ENCODE data around the gene ASCC2. TPM values are rescaled to one million over a fixed set of nuclear protein-coding genes. Genes with fewer than 3 reads are reported as not detected.

ASCC2 gene
- total RNA-seq, 1 experiment from 2014 or later = 43.3 TPM

- H3F3A ChIP-seq (ENCODE audit: insufficient read depth, low read depth) = no peaks in the 10 kb centered on the region; the same call in none of the 2 replicates
- H3K27ac ChIP-seq = no peak overlapping the region
- intact Hi-C loops (cut with micrococcal nuclease; ENCODE audit: unreplicated experiment) = no loop called here
- no peak for DNase-seq
- H3K9me2 ChIP-seq (ENCODE audit: insufficient read depth) = no peaks in the 10 kb centered on the region
- H3K9me3 ChIP-seq (ENCODE audit: insufficient read depth, low read depth) = no peaks in the 10 kb centered on the region
- no peak overlapping the region for H3K4me2 ChIP-seq
- no peaks in the 10 kb centered on the region for H3K79me2 ChIP-seq (ENCODE audit: low read depth)
- H3K4me3 ChIP-seq = no peak overlapping the region
- no peak for TF ChIP-seq EZH2 (IDR thresholded peaks at IDR 0.05; ENCODE audit: low read depth)
- TF ChIP-seq, protein P1, sequence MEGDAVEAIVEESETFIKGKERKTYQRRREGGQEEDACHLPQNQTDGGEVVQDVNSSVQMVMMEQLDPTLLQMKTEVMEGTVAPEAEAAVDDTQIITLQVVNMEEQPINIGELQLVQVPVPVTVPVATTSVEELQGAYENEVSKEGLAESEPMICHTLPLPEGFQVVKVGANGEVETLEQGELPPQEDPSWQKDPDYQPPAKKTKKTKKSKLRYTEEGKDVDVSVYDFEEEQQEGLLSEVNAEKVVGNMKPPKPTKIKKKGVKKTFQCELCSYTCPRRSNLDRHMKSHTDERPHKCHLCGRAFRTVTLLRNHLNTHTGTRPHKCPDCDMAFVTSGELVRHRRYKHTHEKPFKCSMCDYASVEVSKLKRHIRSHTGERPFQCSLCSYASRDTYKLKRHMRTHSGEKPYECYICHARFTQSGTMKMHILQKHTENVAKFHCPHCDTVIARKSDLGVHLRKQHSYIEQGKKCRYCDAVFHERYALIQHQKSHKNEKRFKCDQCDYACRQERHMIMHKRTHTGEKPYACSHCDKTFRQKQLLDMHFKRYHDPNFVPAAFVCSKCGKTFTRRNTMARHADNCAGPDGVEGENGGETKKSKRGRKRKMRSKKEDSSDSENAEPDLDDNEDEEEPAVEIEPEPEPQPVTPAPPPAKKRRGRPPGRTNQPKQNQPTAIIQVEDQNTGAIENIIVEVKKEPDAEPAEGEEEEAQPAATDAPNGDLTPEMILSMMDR (conservative IDR thresholded peaks at IDR 0.05) = no peak
- BruUV-seq (replicated peaks) = no TSS peak
- ChIA-PET CTCF (no interaction called here), POLR2A (ENCODE audit: unreplicated experiment) (no interaction called here)
- H3K27me3 ChIP-seq (ENCODE audit: insufficient read depth, low read depth) = no peaks in the 10 kb centered on the region
- no peaks in the 10 kb centered on the region for H3K4me1 ChIP-seq (replicated peaks; ENCODE audit: insufficient read depth)
- H2AFZ ChIP-seq = no peak overlapping the region
- no peaks in the 10 kb centered on the region for H4K20me1 ChIP-seq (ENCODE audit: insufficient read depth)
- no peaks in the 10 kb centered on the region for H3K36me3 ChIP-seq (ENCODE audit: low read depth)
Observed at GRCh38 chr22:29871684-29872083, 33.6 kb upstream of the ASCC2 start.

- Histone ChIP-seq H3K36me3 (ENCODE audit: low read depth) (no peaks in the 10 kb centered on the region), H3K4me1 (replicated peaks; ENCODE audit: insufficient read depth) (no peaks in the 10 kb centered on the region), H3K27me3 (ENCODE audit: insufficient read depth, low read depth) (no peaks in the 10 kb centered on the region), H4K20me1 (ENCODE audit: insufficient read depth) (no peaks in the 10 kb centered on the region), H3K9me3 (ENCODE audit: insufficient read depth, low read depth) (no peaks in the 10 kb centered on the region), H3K9me2 (ENCODE audit: insufficient read depth) (no peaks in the 10 kb centered on the region), H3K4me2 (no peak overlapping the region), H3F3A (ENCODE audit: insufficient read depth, low read depth) (no peaks in the 10 kb centered on the region; the same call in none of the 2 replicates), H2AFZ (no peak overlapping the region), H3K27ac (no peak overlapping the region), H3K79me2 (ENCODE audit: low read depth) (no peaks in the 10 kb centered on the region), H3K4me3 (no peak overlapping the region)
- ChIA-PET CTCF (no interaction called here), POLR2A (ENCODE audit: unreplicated experiment) (no interaction called here)
- DNase-seq = no peak
- intact Hi-C loops (cut with micrococcal nuclease; ENCODE audit: unreplicated experiment) = no loop called here
- TF ChIP-seq EZH2 (IDR thresholded peaks at IDR 0.05; ENCODE audit: low read depth) = no peak
- TF ChIP-seq, protein P1 (conservative IDR thresholded peaks at IDR 0.05) = no peak
- BruUV-seq (replicated peaks) = no TSS peak
Observed at GRCh38 chr22:29870574-29870973, 32.5 kb upstream of the ASCC2 start.

GRCh38 chr22:29867851-29868250 lies 29.8 kb upstream of the ASCC2 start:
- ChIA-PET CTCF (no interaction called here), POLR2A (ENCODE audit: unreplicated experiment) (no interaction called here)

More at GRCh38 chr22:29867851-29868250, 29.8 kb upstream of the ASCC2 start:
- no peaks in the 10 kb centered on the region for H3K4me1 ChIP-seq (replicated peaks; ENCODE audit: insufficient read depth)
- no peak overlapping the region for H3K27ac ChIP-seq
- no peaks in the 10 kb centered on the region for H4K20me1 ChIP-seq (ENCODE audit: insufficient read depth)
- no peaks in the 10 kb centered on the region for H3K36me3 ChIP-seq (ENCODE audit: low read depth)
- TF ChIP-seq EZH2 (IDR thresholded peaks at IDR 0.05; ENCODE audit: low read depth) = no peak
- TF ChIP-seq, protein P1 (conservative IDR thresholded peaks at IDR 0.05) = no peak
- H3K79me2 ChIP-seq (ENCODE audit: low read depth) = no peaks in the 10 kb centered on the region
- H3K4me2 ChIP-seq = no peak overlapping the region
- no peak overlapping the region for H3K4me3 ChIP-seq
- no peaks in the 10 kb centered on the region for H3K9me2 ChIP-seq (ENCODE audit: insufficient read depth)
- intact Hi-C loops (cut with micrococcal nuclease; ENCODE audit: unreplicated experiment) = no loop called here
- no peaks in the 10 kb centered on the region for H3K9me3 ChIP-seq (ENCODE audit: insufficient read depth, low read depth)
- no peaks in the 10 kb centered on the region; the same call in 1 of the 2 replicates for H3F3A ChIP-seq (ENCODE audit: insufficient read depth, low read depth)
- no TSS peak for BruUV-seq (replicated peaks)
- DNase-seq = no peak
- no peak overlapping the region for H2AFZ ChIP-seq
- no peaks in the 10 kb centered on the region for H3K27me3 ChIP-seq (ENCODE audit: insufficient read depth, low read depth)

Data from PC-9 (cell line).